Astrocyte of the spinal cord (primary cell): Measurements from ENCODE around the gene PEX19.

Experiments
- DNase-seq: peaks from one replicate; pipeline ENCODE4 v3.0.0; 2011; ENCODE audit warnings: low read depth, low spot score
- H3K4me3 ChIP-seq: 2 replicates; pipeline ENCODE4 v1.5.1; 2011; ENCODE audit warnings: low read depth, mild to moderate bottlenecking, low read length, moderate library complexity
- in situ Hi-C: cut with HindIII; loops from 2 replicates; pipeline ENCODE4 v1.10.0; 2017; ENCODE audit warnings: low sequenced_read_pairs
- TF ChIP-seq, protein P1 (sequence below): IDR thresholded peaks from 2 replicates; pipeline ENCODE4 v1.5.1; 2012; ENCODE audit warnings: low read depth, mild to moderate bottlenecking, low read length, inconsistent platforms

PEX19 gene

GRCh38 chr1:160264795-160265307, 20.1 kb downstream of the PEX19 start:
- no peak overlapping the region for H3K4me3 ChIP-seq
- TF ChIP-seq, protein P1, sequence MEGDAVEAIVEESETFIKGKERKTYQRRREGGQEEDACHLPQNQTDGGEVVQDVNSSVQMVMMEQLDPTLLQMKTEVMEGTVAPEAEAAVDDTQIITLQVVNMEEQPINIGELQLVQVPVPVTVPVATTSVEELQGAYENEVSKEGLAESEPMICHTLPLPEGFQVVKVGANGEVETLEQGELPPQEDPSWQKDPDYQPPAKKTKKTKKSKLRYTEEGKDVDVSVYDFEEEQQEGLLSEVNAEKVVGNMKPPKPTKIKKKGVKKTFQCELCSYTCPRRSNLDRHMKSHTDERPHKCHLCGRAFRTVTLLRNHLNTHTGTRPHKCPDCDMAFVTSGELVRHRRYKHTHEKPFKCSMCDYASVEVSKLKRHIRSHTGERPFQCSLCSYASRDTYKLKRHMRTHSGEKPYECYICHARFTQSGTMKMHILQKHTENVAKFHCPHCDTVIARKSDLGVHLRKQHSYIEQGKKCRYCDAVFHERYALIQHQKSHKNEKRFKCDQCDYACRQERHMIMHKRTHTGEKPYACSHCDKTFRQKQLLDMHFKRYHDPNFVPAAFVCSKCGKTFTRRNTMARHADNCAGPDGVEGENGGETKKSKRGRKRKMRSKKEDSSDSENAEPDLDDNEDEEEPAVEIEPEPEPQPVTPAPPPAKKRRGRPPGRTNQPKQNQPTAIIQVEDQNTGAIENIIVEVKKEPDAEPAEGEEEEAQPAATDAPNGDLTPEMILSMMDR: no peak
- no peak for DNase-seq
- in situ Hi-C loops: no loop called here

- H3K4me3 ChIP-seq: peak within 1 kb of the TSS; percentile 100
- in situ Hi-C loops: no loop called here
- peak; percentile 98 for DNase-seq
- TF ChIP-seq, protein P1: no peak
Measured at GRCh38 chr1:160261893-160262794, 22.8 kb downstream of the PEX19 start, which contains the start of gene DCAF8. TSS of gene DCAF8 (minus strand) at chr1:160262549. CDS start at chr1:160244008, 18,541 bp downstream.

DNA sequence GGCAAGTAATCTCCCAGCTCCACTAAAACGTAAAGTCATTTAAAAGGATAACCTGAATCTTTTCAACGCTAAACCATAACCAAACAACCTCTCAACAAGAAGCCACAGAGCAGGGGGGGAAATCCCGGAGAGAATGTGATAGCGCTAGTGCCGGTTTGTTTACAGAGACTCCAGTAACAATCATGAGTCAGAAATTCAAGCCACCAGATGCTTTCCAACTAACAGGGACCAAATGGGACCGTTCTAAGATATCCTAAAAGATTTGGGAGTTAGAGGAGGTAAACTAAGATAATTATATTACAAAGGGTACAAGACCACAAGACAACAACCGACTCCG, 23.4 kb downstream of the PEX19 start:
- peak overlapping the region; percentile 100 for H3K4me3 ChIP-seq
- DNase-seq: peak; percentile 85
- in situ Hi-C loops: no loop called here
- TF ChIP-seq, protein P1: no peak

GRCh38 chr1:160260406-160261382, 24.2 kb downstream of the PEX19 start:
- in situ Hi-C loops: no loop called here
- DNase-seq: peak; percentile 91
- TF ChIP-seq, protein P1: no peak
- peak overlapping the region; percentile 100 for H3K4me3 ChIP-seq

DNA sequence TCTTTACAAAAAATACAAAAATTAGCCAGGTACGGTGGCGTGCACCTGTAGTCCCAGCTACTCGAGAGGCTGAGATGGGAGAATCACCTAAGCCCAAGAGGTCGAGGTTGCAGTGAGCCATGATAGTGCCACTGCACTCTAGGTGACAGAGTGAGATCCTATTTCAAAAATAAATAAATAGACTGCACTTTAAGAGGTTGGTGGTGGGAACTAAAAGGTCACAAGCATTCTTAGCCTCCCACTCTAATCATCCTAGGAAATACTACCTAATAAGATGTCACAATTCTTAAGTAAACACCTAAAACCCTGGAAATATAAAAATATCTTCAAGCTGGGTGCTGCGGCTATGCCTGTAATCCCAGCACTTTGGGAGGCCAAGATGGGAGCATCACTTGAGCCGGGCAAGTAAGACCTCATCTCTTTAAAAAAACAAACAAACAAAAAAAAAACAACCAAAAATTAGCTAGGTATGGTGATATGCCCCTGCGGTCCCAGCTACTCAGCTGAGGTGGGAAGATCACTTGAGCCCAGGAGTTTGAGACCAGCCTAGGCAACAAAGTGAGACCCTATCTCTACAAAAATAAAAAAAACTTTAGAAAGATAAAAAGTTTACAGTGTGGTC, 26.6 kb downstream of the PEX19 start:
- H3K4me3 ChIP-seq: no peak overlapping the region
- TF ChIP-seq, protein P1: no peak
- DNase-seq: no peak
- in situ Hi-C loops: no loop called here
